NCI-H446 treated with DMSO at 0.1 percent for 48 hours (cell line): ENCODE results near the gene GNAO1.

ENCODE experiments used
- DNase-seq: peaks from one replicate; lab custom pipeline; 2025; lab: John Stamatoyannopoulos, UW

GNAO1 gene

GRCh38 chr16:56349711-56350161, 158.4 kb downstream of the GNAO1 start:
- no peak for DNase-seq

- DNase-seq = no peak
These were observed 159.5 kb downstream of the GNAO1 start for GRCh38 chr16:56350491-56351405.

DNA sequence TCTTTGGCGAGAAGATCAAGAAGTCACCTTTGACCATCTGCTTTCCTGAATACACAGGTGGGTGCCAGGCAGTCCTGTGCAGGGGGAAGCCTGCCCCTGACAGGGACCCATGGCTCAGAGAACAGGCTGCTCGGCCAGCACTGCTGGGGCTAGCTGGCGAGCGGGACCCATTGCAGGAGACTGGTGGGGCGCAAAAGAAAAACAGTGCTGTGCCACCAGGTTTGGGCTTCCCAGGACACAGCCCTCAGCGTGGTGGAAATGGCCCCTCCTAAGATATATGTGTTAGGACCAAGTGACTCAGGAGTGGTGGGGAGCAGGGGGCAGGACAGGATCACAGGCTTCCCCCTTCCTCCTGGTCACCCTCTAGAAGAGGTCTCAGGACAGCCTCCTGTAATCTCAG, 160.2 kb downstream of the GNAO1 start:
- no peak for DNase-seq

GRCh38 chr16:56352351-56353053, 161.2 kb downstream of the GNAO1 start:
- no peak for DNase-seq

- no peak for DNase-seq
These were observed 162.0 kb downstream of the GNAO1 start for GRCh38 chr16:56353054-56353921.

GRCh38 chr16:56354016-56354415, 162.7 kb downstream of the GNAO1 start:
- no peak for DNase-seq

DNA sequence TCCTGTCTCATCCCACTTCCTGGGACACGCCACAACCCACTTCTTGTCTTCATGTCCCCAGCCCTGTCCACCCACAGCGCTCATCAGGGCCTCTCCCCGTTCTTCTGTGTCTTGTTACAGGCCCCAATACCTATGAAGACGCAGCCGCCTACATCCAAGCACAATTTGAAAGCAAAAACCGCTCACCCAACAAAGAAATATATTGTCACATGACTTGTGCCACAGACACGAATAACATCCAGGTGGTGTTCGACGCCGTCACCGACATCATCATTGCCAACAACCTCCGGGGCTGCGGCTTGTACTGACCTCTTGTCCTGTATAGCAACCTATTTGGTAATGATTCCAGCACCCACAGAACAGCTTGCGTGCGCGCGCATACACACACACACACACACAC, 163.5 kb downstream of the GNAO1 start:
- DNase-seq = no peak

GRCh38 chr16:56355221-56355620, 163.9 kb downstream of the GNAO1 start:
- DNase-seq = no peak

GRCh38 chr16:56355786-56356275, 164.5 kb downstream of the GNAO1 start:
- DNase-seq = no peak

DNA sequence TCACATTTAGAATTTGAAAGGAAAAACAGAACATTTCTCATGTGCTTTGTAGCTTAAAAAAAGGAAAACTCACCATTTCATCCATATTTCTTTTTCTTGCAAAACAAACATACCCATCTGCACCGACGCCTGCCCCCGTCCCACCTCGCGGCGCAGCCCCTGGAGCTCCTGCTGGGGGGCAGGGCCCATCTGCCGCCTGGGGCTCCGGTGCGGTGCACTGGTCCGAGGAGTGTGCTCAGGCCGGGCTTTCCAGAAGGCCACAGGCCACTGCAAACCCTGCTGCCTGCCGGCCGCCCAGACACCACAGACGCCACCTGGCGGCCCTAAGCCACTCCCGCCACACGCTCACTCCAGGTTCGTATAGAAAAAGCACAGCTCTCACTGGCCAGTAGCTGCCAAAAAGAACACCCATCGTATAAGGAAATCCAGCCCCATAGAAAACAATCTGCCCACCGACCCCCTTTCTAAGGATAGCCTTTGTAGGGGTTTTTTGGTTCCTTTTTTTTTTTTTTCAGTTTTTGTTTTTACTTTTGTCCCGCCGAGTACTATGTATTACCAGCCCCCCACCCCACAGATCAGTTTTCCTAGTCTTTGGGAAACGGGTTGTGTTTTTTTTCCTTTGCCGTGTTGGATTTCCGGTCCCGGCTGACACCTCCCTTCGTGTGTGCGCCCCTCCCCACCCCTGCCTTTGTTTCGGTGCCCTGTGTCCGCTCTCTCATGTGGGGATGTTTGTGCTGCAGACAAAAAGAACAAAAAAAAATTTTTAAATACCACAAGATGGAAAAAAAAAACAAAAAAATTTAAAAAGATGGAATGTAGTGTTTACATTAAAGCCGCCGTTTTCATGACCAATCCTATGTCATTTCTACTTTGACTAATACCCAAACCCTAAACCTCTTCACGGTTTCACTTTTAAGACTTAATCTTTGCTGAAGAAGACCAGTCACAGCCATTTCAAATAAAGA, 165.3 kb downstream of the GNAO1 start:
- no peak for DNase-seq

GRCh38 chr16:56357241-56357764, 166.0 kb downstream of the GNAO1 start:
- DNase-seq = no peak

- no peak for DNase-seq
These were observed 166.6 kb downstream of the GNAO1 start for GRCh38 chr16:56357765-56358322.

DNA sequence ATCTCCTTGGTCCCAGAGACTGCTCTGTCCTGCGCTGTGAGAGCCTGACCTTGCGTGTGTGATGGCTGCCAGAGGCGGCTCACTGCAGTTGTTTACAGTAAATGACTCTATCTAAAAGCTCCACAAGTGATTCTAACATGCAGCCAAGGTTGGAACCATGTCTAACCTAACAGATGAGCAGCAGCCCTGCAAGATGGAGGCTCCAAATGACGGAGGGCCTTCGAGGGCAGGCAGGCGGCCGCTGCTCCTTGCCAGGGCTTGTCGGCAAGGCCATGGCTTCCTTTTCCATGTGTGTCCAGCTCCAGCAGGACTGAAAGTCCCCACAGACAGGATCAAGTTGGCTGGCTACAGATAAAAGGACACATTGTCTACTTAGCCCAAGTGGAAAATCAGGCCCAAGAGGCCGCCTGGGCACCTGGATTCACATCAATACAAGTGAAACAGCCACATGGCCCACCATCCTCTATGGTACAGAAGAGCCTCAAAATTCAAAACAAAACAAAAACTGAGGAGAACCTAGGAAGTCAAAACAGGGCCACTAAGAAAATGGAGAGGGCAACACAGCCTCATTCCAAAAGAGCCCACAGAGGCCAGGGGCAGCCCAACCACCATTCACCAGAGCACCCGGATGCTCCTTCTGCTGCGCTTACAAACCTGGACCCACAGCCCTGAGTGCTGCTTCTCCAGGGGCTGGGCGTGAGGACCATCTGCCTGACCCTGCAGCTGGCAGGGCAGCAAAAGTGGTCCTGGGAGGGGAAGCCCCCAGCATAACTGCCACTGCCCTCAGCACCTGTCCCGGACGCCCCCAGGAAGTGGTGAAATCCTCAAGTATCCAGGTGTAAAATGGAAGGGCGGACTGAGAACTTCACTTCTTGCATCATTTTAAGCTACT, 169.1 kb downstream of the GNAO1 start:
- DNase-seq = no peak

DNA sequence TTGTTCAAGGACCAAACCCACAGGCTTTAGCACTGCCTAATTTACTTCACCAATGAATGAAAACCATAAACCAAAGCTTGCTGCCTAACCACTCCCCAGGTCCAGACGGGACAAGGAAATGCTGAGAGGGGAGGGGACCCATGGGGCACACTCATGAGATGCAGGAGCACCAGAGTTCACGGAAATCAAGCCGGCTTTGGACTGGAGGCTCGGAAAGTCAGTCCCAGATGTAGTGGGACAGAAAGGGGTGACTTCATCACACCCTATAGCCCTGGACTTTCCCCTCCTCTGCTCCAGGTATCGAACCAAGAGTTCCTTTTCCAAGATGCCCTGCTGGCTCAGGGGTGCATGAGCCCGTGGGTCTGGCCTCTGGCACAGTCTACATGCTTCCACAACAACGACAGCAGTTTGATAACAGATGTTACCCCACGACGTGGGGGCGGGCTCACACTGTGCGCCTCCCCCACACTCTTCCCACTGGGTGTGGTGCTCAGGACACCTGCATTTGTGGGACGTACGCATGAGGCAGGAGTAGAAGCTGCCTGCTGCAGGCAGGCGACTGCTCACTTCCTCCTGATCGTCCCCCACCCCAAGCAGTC, 170.9 kb downstream of the GNAO1 start:
- DNase-seq = no peak

- DNase-seq = no peak
These were observed 171.4 kb downstream of the GNAO1 start for GRCh38 chr16:56362706-56363105.

GRCh38 chr16:56363181-56363716, 172.0 kb downstream of the GNAO1 start:
- no peak for DNase-seq

GRCh38 chr16:56363781-56364565, 172.7 kb downstream of the GNAO1 start:
- DNase-seq = no peak

- DNase-seq = no peak
These were observed 173.6 kb downstream of the GNAO1 start for GRCh38 chr16:56364865-56365264.
